H9 (cell line): ENCODE results near the gene PCYT1B. TPM values are rescaled to one million over a fixed set of nuclear protein-coding genes. Genes with fewer than 3 reads are reported as not detected.

Experiments used
- DNase-seq: peaks from one replicate; pipeline ENCODE4 v3.0.0-alpha.2; 2017
- H2AFZ ChIP-seq: one replicate; pipeline ENCODE4 v1.6.1; 2013; ENCODE audit warnings: mild to moderate bottlenecking, low read length, control low read depth, moderate library complexity
- H2AK5ac ChIP-seq: 2 replicates; pipeline ENCODE4 v1.6.1; 2013; ENCODE audit warnings: low read length, control low read depth, mixed read lengths; ENCODE audit not compliant: insufficient read length
- H2BK120ac ChIP-seq: one replicate; pipeline ENCODE4 v1.6.1; 2013; ENCODE audit warnings: low read depth, mild to moderate bottlenecking, low read length, control low read depth, inconsistent platforms; ENCODE audit not compliant: poor library complexity, severe bottlenecking
- H2BK12ac ChIP-seq: 2 replicates; pipeline ENCODE4 v1.6.1; 2013; ENCODE audit warnings: low read length, control low read depth, mixed read lengths, low read depth; ENCODE audit not compliant: insufficient read length
- H2BK15ac ChIP-seq: 2 replicates; pipeline ENCODE4 v1.6.1; 2013; ENCODE audit warnings: low read depth, low read length, control low read depth
- H2BK20ac ChIP-seq: one replicate; pipeline ENCODE4 v1.6.1; 2013; ENCODE audit warnings: low read depth, mild to moderate bottlenecking, low read length, control low read depth, inconsistent platforms; ENCODE audit not compliant: poor library complexity, severe bottlenecking
- H2BK5ac ChIP-seq: 2 replicates; pipeline ENCODE4 v1.6.1; 2013; ENCODE audit warnings: low read length, control low read depth, mixed read lengths; ENCODE audit not compliant: insufficient read length
- H3K14ac ChIP-seq: 2 replicates; pipeline ENCODE4 v1.6.1; 2013; ENCODE audit warnings: low read length, control low read depth; ENCODE audit not compliant: insufficient read depth
- H3K18ac ChIP-seq: 2 replicates; pipeline ENCODE4 v1.6.1; 2013; ENCODE audit warnings: low read depth, mild to moderate bottlenecking, mixed read lengths, low read length, control low read depth; ENCODE audit not compliant: insufficient read length
- H3K23ac ChIP-seq: 2 replicates; pipeline ENCODE4 v1.6.1; 2013; ENCODE audit warnings: low read length, control low read depth, mixed read lengths, low read depth; ENCODE audit not compliant: insufficient read length
- H3K23me2 ChIP-seq: 2 replicates; pipeline ENCODE4 v1.6.1; 2013; ENCODE audit warnings: low read depth, mild to moderate bottlenecking, mixed read lengths, low read length, control low read depth; ENCODE audit not compliant: insufficient read length, poor library complexity, severe bottlenecking
- H3K27ac ChIP-seq: 2 replicates; pipeline ENCODE4 v1.5.1; 2013; ENCODE audit warnings: low read length, control low read depth, mixed read lengths, low read depth; ENCODE audit not compliant: insufficient read length
- H3K27me3 ChIP-seq: 2 replicates; pipeline ENCODE4 v1.6.1; 2013; ENCODE audit warnings: low read length, control low read depth, inconsistent platforms; ENCODE audit not compliant: insufficient read depth
- H3K4ac ChIP-seq: 2 replicates; pipeline ENCODE4 v1.6.1; 2013; ENCODE audit warnings: low read depth, mild to moderate bottlenecking, control low read depth, inconsistent platforms, low read length, moderate library complexity
- H3K4me1 ChIP-seq: 2 replicates; pipeline ENCODE4 v1.6.1; 2013; ENCODE audit warnings: low read length, control low read depth, inconsistent platforms; ENCODE audit not compliant: insufficient read depth
- H3K4me2 ChIP-seq: 2 replicates; pipeline ENCODE4 v1.6.1; 2013; ENCODE audit warnings: low read length, control low read depth, mixed read lengths; ENCODE audit not compliant: insufficient read length, insufficient read depth
- H3K56ac ChIP-seq: 2 replicates; pipeline ENCODE4 v1.6.1; 2013; ENCODE audit warnings: low read depth, mild to moderate bottlenecking, mixed read lengths, low read length, control low read depth; ENCODE audit not compliant: insufficient read length
- H3K79me1 ChIP-seq: 2 replicates; pipeline ENCODE4 v1.6.1; 2013; ENCODE audit warnings: low read depth, mild to moderate bottlenecking, moderate library complexity, low read length, control low read depth, inconsistent platforms; ENCODE audit not compliant: insufficient read depth, poor library complexity, severe bottlenecking
- H3K79me2 ChIP-seq: 2 replicates; pipeline ENCODE4 v1.6.1; 2013; ENCODE audit warnings: low read length, control low read depth, inconsistent platforms; ENCODE audit not compliant: insufficient read depth
- H3K9ac ChIP-seq: 2 replicates; pipeline ENCODE4 v1.6.1; 2013; ENCODE audit warnings: low read length, control low read depth, mixed read lengths; ENCODE audit not compliant: insufficient read length; ENCODE audit errors: extremely low read depth
- H3K9me3 ChIP-seq: one replicate; pipeline ENCODE4 v1.6.1; 2013; ENCODE audit warnings: low read depth, low read length, inconsistent platforms; ENCODE audit not compliant: control insufficient read depth
- H3T11ph ChIP-seq: one replicate; pipeline ENCODE4 v1.6.1; 2013; ENCODE audit warnings: mild to moderate bottlenecking, low read length, control low read depth, inconsistent platforms
- H4K20me1 ChIP-seq: one replicate; pipeline ENCODE4 v1.6.1; 2013; ENCODE audit not compliant: control insufficient read depth, insufficient read length, insufficient read depth
- H4K5ac ChIP-seq: 2 replicates; pipeline ENCODE4 v1.6.1; 2013; ENCODE audit warnings: low read depth, mild to moderate bottlenecking, mixed read lengths, low read length, control low read depth; ENCODE audit not compliant: insufficient read length
- H4K8ac ChIP-seq: replicated peaks from 2 replicates; pipeline ENCODE4 v1.6.1; 2013; ENCODE audit warnings: low read length, control low read depth, mixed read lengths, low read depth; ENCODE audit not compliant: insufficient read length
- H4K91ac ChIP-seq: 2 replicates; pipeline ENCODE4 v1.6.1; 2013; ENCODE audit warnings: low read depth, mild to moderate bottlenecking, moderate library complexity, mixed read lengths, low read length, control low read depth; ENCODE audit not compliant: insufficient read length
- H3K27ac Mint-ChIP-seq, 3 experiments: 2 replicates in 2 of 3; 3 replicates in 1 of 3; pipeline ENCODE4 v1.8.0; 2020 to 2021; ENCODE audit warnings: mixed read lengths in 3 of 3, mild to moderate bottlenecking in 1 of 3, moderate library complexity in 1 of 3
- H3K27me3 Mint-ChIP-seq: 2 replicates; pipeline ENCODE4 v1.8.0; 2021; ENCODE audit warnings: low read depth, mild to moderate bottlenecking, moderate library complexity, mixed read lengths
- H3K36me3 Mint-ChIP-seq, 3 experiments: 2 replicates in 2 of 3; 3 replicates in 1 of 3; pipeline ENCODE4 v1.8.0; 2020 to 2021; ENCODE audit warnings: low read depth in 3 of 3, mixed read lengths in 3 of 3; ENCODE audit not compliant: insufficient read depth in 1 of 3
- H3K4me1 Mint-ChIP-seq, 2 experiments: 2 replicates each; pipeline ENCODE4 v1.8.0; 2020; ENCODE audit warnings: mixed read lengths in 2 of 2
- H3K4me3 Mint-ChIP-seq, 2 experiments: 2 replicates in 1 of 2; 3 replicates in 1 of 2; pipeline ENCODE4 v1.8.0; 2020 to 2021; ENCODE audit warnings: mild to moderate bottlenecking in 2 of 2, mixed read lengths in 2 of 2, moderate library complexity in 1 of 2
- H3K9me3 Mint-ChIP-seq, 2 experiments: 2 replicates in 1 of 2; 3 replicates in 1 of 2; pipeline ENCODE4 v1.8.0; 2020; ENCODE audit warnings: mild to moderate bottlenecking in 2 of 2, mixed read lengths in 2 of 2, moderate library complexity in 1 of 2
- WGBS: extraction: QIAGEN DNeasy Blood & Tissue Kit; methylation state at CpG from one replicate; pipeline ENCODE4 v1.1.7; 2013; ENCODE audit warnings: missing lambda C conversion rate, low lambda C conversion rate, mixed read lengths; ENCODE audit not compliant: insufficient read length; ENCODE audit errors: extremely low coverage; 5-methylcytosine and 5-hydroxymethylcytosine counted together
- total RNA-seq: library from RNA; stranded (reverse); gene quantifications from 2 replicates; pipeline ENCODE4 v1.2.1, GENCODE V29; 2021
- TF ChIP-seq, protein P1 (sequence below): fragments of 200-600 bp; sonication (generic); conservative IDR thresholded peaks from 3 replicates; pipeline ENCODE4 v1.8.0; 2021; ENCODE audit warnings: antibody characterized with exemption, mild to moderate bottlenecking

PCYT1B gene
- total RNA-seq, 1 experiment from 2014 or later: 29.1 TPM

DNA sequence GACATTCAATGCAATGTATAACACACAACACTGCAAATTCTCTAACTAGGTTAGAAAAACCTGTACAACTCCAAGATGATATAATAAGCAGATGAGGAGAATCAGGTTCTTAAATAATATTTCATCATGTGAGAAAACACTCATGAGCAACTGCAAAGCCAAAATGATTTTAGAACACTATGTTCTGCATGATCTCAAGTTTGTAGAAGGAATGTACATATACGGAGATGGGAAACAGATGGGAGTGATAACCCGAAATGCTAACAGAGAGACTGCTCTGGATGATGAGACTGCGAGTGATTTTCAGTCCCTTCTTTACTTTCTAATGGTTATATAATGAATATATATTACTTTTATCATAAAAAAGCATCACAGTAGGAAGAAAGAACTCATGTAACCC is 80.9 kb downstream of the PCYT1B start:
- Histone ChIP-seq H3K4ac (no peak overlapping the region), H4K5ac (no peak overlapping the region), H3K18ac (no peak overlapping the region), H4K20me1 (no peaks in the 10 kb centered on the region), H4K8ac (no peak overlapping the region), H3K23me2 (no peaks in the 10 kb centered on the region), H3K14ac (no peak overlapping the region), H2BK20ac (no peak overlapping the region), H2AK5ac (no peak overlapping the region), H3K23ac (no peak overlapping the region), H3K27me3 (no peaks in the 10 kb centered on the region), H3K9ac (no peak overlapping the region), H3K79me2 (no peaks in the 10 kb centered on the region), H3K9me3 (no peaks in the 10 kb centered on the region), H2BK12ac (no peak overlapping the region), H4K91ac (no peak overlapping the region), H3K4me2 (no peak overlapping the region), H2BK15ac (no peak overlapping the region), H3K27ac (no peak overlapping the region), H2BK120ac (no peak overlapping the region), H3K79me1 (no peaks in the 10 kb centered on the region), H3T11ph (no peak overlapping the region), H2AFZ (no peak overlapping the region), H3K4me1 (no peaks in the 10 kb centered on the region), H3K56ac (no peak overlapping the region), H2BK5ac (no peak overlapping the region)
- H3K9me3 Mint-ChIP-seq: no peaks in the 10 kb centered on the region
- H3K4me1 Mint-ChIP-seq: peaks cover 2 to 4% of the 10 kb centered on the region in 2 experiments; a peak in 1 of 4 replicates
- peaks cover 11 to 26% (median 16%) of the 10 kb centered on the region in 3 experiments; a peak in 6 of 7 replicates for H3K36me3 Mint-ChIP-seq
- TF ChIP-seq, protein P1, sequence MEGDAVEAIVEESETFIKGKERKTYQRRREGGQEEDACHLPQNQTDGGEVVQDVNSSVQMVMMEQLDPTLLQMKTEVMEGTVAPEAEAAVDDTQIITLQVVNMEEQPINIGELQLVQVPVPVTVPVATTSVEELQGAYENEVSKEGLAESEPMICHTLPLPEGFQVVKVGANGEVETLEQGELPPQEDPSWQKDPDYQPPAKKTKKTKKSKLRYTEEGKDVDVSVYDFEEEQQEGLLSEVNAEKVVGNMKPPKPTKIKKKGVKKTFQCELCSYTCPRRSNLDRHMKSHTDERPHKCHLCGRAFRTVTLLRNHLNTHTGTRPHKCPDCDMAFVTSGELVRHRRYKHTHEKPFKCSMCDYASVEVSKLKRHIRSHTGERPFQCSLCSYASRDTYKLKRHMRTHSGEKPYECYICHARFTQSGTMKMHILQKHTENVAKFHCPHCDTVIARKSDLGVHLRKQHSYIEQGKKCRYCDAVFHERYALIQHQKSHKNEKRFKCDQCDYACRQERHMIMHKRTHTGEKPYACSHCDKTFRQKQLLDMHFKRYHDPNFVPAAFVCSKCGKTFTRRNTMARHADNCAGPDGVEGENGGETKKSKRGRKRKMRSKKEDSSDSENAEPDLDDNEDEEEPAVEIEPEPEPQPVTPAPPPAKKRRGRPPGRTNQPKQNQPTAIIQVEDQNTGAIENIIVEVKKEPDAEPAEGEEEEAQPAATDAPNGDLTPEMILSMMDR: no peak
- WGBS: no CpG with 5 or more reads among the region's 3 CpGs
- H3K4me3 Mint-ChIP-seq: no peak overlapping the region
- no peaks in the 10 kb centered on the region for H3K27me3 Mint-ChIP-seq
- no peak overlapping the region for H3K27ac Mint-ChIP-seq
- DNase-seq: no peak
